Stimulated activated naive CD4-positive, alpha-beta T cell treated with Interleukin-2 at 50 U/mL for 16 hours (primary cell): Measurements from ENCODE around the gene PERM1.
"Not testable (repeated sequence)": the region's sequence is repeated elsewhere in the genome, so short reads cannot be mapped to it uniquely, and the experiment has no call there.

ENCODE experiments used
- DNase-seq: peaks from one replicate; lab custom pipeline; 2025; lab: John Stamatoyannopoulos, UW

PERM1 gene

GRCh38 chr1:964691-965525, 17.0 kb downstream of the PERM1 start:
- no peak for DNase-seq

GRCh38 chr1:963746-964525, 18.0 kb downstream of the PERM1 start:
- no peak for DNase-seq

- DNase-seq = no peak
Observed at GRCh38 chr1:963301-963651, 18.6 kb downstream of the PERM1 start.

GRCh38 chr1:962381-963300, 19.3 kb downstream of the PERM1 start:
- no peak for DNase-seq

- no peak for DNase-seq
Observed at GRCh38 chr1:961132-961669, 20.7 kb downstream of the PERM1 start.

GRCh38 chr1:960363-961131, 21.3 kb downstream of the PERM1 start, which contains the start of gene KLHL17:
TSS of gene KLHL17 (plus strand) at chr1:960584. CDS start at chr1:960694, 110 bp downstream.
- DNase-seq = peak; percentile 84

- no peak for DNase-seq
Observed at GRCh38 chr1:959731-960362, 22.0 kb downstream of the PERM1 start.

- peak; percentile 93 for DNase-seq
Observed at GRCh38 chr1:958823-959730, 22.8 kb downstream of the PERM1 start, which contains the start of gene NOC2L. TSS of gene NOC2L (minus strand) at chr1:959256. CDS start at chr1:959240, 16 bp downstream.

- DNase-seq = no peak
Observed at GRCh38 chr1:956636-957035, 25.3 kb downstream of the PERM1 start.

- no peak for DNase-seq
Observed at GRCh38 chr1:955474-955873, 26.4 kb downstream of the PERM1 start.

- no peak for DNase-seq
Observed at GRCh38 chr1:954927-955326, 27.0 kb downstream of the PERM1 start.

- DNase-seq = no peak
Observed at GRCh38 chr1:953524-954320, 28.2 kb downstream of the PERM1 start.

GRCh38 chr1:952603-953002, 29.3 kb downstream of the PERM1 start:
- DNase-seq = no peak

- DNase-seq = no peak
Observed at GRCh38 chr1:952201-952600, 29.7 kb downstream of the PERM1 start.

- DNase-seq = no peak
Observed at GRCh38 chr1:951364-951763, 30.5 kb downstream of the PERM1 start.

- no peak for DNase-seq
Observed at GRCh38 chr1:950881-951280, 31.0 kb downstream of the PERM1 start.

GRCh38 chr1:950268-950667, 31.6 kb downstream of the PERM1 start:
- DNase-seq = no peak

GRCh38 chr1:947958-948357, 33.9 kb downstream of the PERM1 start:
- DNase-seq = no peak

GRCh38 chr1:946811-947210, 35.1 kb downstream of the PERM1 start:
- not testable (repeated sequence) for DNase-seq
